ENCODE results near the gene MAP3K9.
"Not testable (repeated sequence)": the region's sequence is repeated elsewhere in the genome, so short reads cannot be mapped to it uniquely, and the experiment has no call there.

GRCh38 chr14:70703621-70704168 is 105.6 kb downstream of the MAP3K9 start:
- not testable (repeated sequence) for TF ChIP-seq CTCF, POLR2AphosphoS5, POLR2A (IDR thresholded peaks at IDR 0.05)
